ENCODE results near the gene LPCAT4. TPM values are rescaled to one million over a fixed set of nuclear protein-coding genes. Genes with fewer than 3 reads are reported as not detected.

Gene LPCAT4
- total and polyA plus RNA-seq, 4 donors, result 1.1 to 2.4 (median 1.8) TPM

- no peaks in the 10 kb centered on the region for H3K36me3 ChIP-seq (ENCODE audit: control insufficient read depth in 4 of 4, insufficient read depth in 3 of 4, low read depth in 1 of 4, low read length in 3 of 4)
- peak overlapping the region in 1 of 3 donors; percentile 86 for H3K4me3 ChIP-seq (ENCODE audit: low read depth in 1 of 3, low read length in 3 of 3)
- no peak overlapping the region for H3K27ac ChIP-seq (ENCODE audit: low read depth in 1 of 2, low read length in 2 of 2)
- no peaks in the 10 kb centered on the region for H3K27me3 ChIP-seq (ENCODE audit: control insufficient read depth in 4 of 4, insufficient read depth in 4 of 4, low read length in 3 of 4)
- TF ChIP-seq RAD21 (IDR thresholded peaks at IDR 0.05), result no peak
- H3K4me1 ChIP-seq (ENCODE audit: control insufficient read depth in 4 of 4, insufficient read depth in 4 of 4, low read length in 3 of 4), result peaks cover 0 to 19% (median 12%) of the 10 kb centered on the region in 4 donors
- no peaks in the 10 kb centered on the region for H3K9me3 ChIP-seq (ENCODE audit: control insufficient read depth in 4 of 4, low read length in 3 of 4)
- 53% methylated on average over 5 of the region's 5 CpGs for WGBS
- DNase-seq (ENCODE audit: low spot score), result no peak
- no peak overlapping the region for H3K9ac ChIP-seq (ENCODE audit: low read depth in 1 of 2, low read length in 2 of 2)
Measured at GRCh38 chr15:34365836-34366235, 1.2 kb downstream of the LPCAT4 start.

GRCh38 chr15:34365091-34365825 is 1.7 kb downstream of the LPCAT4 start:
- H3K9ac ChIP-seq (ENCODE audit: low read depth in 1 of 2, low read length in 2 of 2), result no peak overlapping the region
- no peak overlapping the region for H3K27ac ChIP-seq (ENCODE audit: low read depth in 1 of 2, low read length in 2 of 2)
- TF ChIP-seq GABPA (IDR thresholded peaks at IDR 0.05 in 1 of 2, conservative IDR thresholded peaks at IDR 0.05 in 1 of 2) (no peak), FOXA2 (IDR thresholded peaks at IDR 0.05) (no peak), RXRA (IDR thresholded peaks at IDR 0.05) (no peak), FOXA1 (IDR thresholded peaks at IDR 0.05) (no peak), MAX (IDR thresholded peaks at IDR 0.05) (no peak), TAF1 (conservative IDR thresholded peaks at IDR 0.05) (no peak), RAD21 (IDR thresholded peaks at IDR 0.05) (no peak), HNF4G (IDR thresholded peaks at IDR 0.05) (no peak), REST (IDR thresholded peaks at IDR 0.05) (no peak), ZBTB33 (IDR thresholded peaks at IDR 0.05) (no peak), SP1 (IDR thresholded peaks at IDR 0.05) (no peak), NR2F2 (IDR thresholded peaks at IDR 0.05) (no peak), JUND (IDR thresholded peaks at IDR 0.05) (no peak), CTCF (IDR thresholded peaks at IDR 0.05; ENCODE audit: low read depth, low read length, missing input control) (no peak), ATF3 (IDR thresholded peaks at IDR 0.05) (no peak), YY1 (IDR thresholded peaks at IDR 0.05) (no peak), EGR1 (IDR thresholded peaks at IDR 0.05; ENCODE audit: low read depth in 2 of 2) (no peak), HNF4A (conservative IDR thresholded peaks at IDR 0.05) (no peak)
- WGBS, result 90% methylated on average over 16 of the region's 16 CpGs
- H3K27me3 ChIP-seq (ENCODE audit: control insufficient read depth in 4 of 4, insufficient read depth in 4 of 4, low read length in 3 of 4), result no peaks in the 10 kb centered on the region
- no peak for DNase-seq (ENCODE audit: low spot score)
- no peaks in the 10 kb centered on the region for H3K9me3 ChIP-seq (ENCODE audit: control insufficient read depth in 4 of 4, low read length in 3 of 4)
- H3K4me3 ChIP-seq (ENCODE audit: low read depth in 1 of 3, low read length in 3 of 3), result no peak overlapping the region
- peaks cover 0 to 19% (median 12%) of the 10 kb centered on the region in 4 donors for H3K4me1 ChIP-seq (ENCODE audit: control insufficient read depth in 4 of 4, insufficient read depth in 4 of 4, low read length in 3 of 4)
- no peaks in the 10 kb centered on the region for H3K36me3 ChIP-seq (ENCODE audit: control insufficient read depth in 4 of 4, insufficient read depth in 3 of 4, low read depth in 1 of 4, low read length in 3 of 4)
